ENCODE results near the gene SMR3A.

DNA sequence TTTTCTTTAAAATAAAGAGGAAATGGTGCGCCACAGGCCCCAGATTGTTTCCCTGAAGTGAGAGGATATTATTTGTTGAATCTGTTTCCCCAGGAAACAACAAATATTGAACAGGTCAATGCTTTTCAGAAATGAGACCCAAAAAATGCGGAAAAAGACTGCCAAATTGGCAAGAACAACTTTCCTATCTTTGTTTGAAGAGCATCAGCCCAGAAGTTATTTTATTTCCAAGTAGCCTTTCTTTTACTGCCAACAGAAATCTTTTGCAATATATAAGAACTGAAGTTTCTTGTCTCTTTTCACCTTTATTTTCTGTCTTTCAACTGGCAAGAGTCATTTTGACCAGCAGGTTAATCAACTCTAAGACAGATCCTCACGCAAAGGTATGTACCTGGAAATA lies at the start of gene SMR3A:
- TF ChIP-seq POLR2A (IDR thresholded peaks at IDR 0.05): no peak
- TF ChIP-seq, protein P1, sequence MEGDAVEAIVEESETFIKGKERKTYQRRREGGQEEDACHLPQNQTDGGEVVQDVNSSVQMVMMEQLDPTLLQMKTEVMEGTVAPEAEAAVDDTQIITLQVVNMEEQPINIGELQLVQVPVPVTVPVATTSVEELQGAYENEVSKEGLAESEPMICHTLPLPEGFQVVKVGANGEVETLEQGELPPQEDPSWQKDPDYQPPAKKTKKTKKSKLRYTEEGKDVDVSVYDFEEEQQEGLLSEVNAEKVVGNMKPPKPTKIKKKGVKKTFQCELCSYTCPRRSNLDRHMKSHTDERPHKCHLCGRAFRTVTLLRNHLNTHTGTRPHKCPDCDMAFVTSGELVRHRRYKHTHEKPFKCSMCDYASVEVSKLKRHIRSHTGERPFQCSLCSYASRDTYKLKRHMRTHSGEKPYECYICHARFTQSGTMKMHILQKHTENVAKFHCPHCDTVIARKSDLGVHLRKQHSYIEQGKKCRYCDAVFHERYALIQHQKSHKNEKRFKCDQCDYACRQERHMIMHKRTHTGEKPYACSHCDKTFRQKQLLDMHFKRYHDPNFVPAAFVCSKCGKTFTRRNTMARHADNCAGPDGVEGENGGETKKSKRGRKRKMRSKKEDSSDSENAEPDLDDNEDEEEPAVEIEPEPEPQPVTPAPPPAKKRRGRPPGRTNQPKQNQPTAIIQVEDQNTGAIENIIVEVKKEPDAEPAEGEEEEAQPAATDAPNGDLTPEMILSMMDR (IDR thresholded peaks at IDR 0.05): no peak

Measured in adrenal gland (tissue), 5 donors.